Omental fat pad (tissue), 4 donors: ENCODE measurements around the gene AHRR. TPM values are rescaled to one million over a fixed set of nuclear protein-coding genes. Genes with fewer than 3 reads are reported as not detected.
"Not testable (repeated sequence)": the region's sequence is repeated elsewhere in the genome, so short reads cannot be mapped to it uniquely, and the experiment has no call there.

Experiments used
- ATAC-seq: fragments of 150-250 bp; one replicate; pipeline ENCODE4 v1.9.1; 2016; ENCODE audit warnings: mild to moderate bottlenecking, moderate library complexity; ENCODE audit not compliant: low FRiP score
- DNase-seq: peaks from one replicate; pipeline ENCODE4 v3.0.0-alpha.2; 2019; ENCODE audit warnings: low spot score
- CTCF ChIP-seq, 3 donors: fragments of 450-650 bp; IDR thresholded peaks; one replicate each; pipeline ENCODE4 v1.5.1; 2016 to 2017; ENCODE audit warnings: antibody characterized with exemption in 3 of 3, mild to moderate bottlenecking in 3 of 3, moderate library complexity in 2 of 3
- total RNA-seq, 4 donors: library from RNA; depleted of rRNA; stranded (reverse); fragments of >200 nt; gene quantifications; one replicate each; pipeline ENCODE4 v1.1.0, GENCODE V29; 2016

Gene AHRR
- total RNA-seq, 4 donors from 2014 or later = 0.25 to 2.2 (median 1.6) TPM

GRCh38 chr5:396531-396961, 75.0 kb downstream of the AHRR start:
- no peak for ATAC-seq
- no peak for TF ChIP-seq CTCF (IDR thresholded peaks at IDR 0.05)
- no peak for DNase-seq

- ATAC-seq, DNase-seq: not testable (repeated sequence)
These were observed 76.6 kb downstream of the AHRR start for GRCh38 chr5:398141-398474.

- no peak for TF ChIP-seq CTCF (IDR thresholded peaks at IDR 0.05)
- DNase-seq (no peak), ATAC-seq (no peak)
These were observed 77.2 kb downstream of the AHRR start for GRCh38 chr5:398475-399295.

- ATAC-seq (peak; percentile 89), DNase-seq (peak; percentile 63)
- TF ChIP-seq CTCF (IDR thresholded peaks at IDR 0.05) = no peak
These were observed 78.1 kb downstream of the AHRR start for GRCh38 chr5:399296-400281.

- ATAC-seq (no peak), DNase-seq (no peak)
- no peak for TF ChIP-seq CTCF (IDR thresholded peaks at IDR 0.05)
These were observed 79.0 kb downstream of the AHRR start for GRCh38 chr5:400282-401145.

GRCh38 chr5:401146-402034, 79.9 kb downstream of the AHRR start:
- TF ChIP-seq CTCF (IDR thresholded peaks at IDR 0.05) = no peak
- no peak for DNase-seq
- ATAC-seq = no peak

- not testable (repeated sequence) for DNase-seq, ATAC-seq
These were observed 80.7 kb downstream of the AHRR start for GRCh38 chr5:402219-402614.
